Measurements from ENCODE around the gene ABO.
"Not testable (repeated sequence)": the region's sequence is repeated elsewhere in the genome, so short reads cannot be mapped to it uniquely, and the experiment has no call there.

ABO gene

DNA sequence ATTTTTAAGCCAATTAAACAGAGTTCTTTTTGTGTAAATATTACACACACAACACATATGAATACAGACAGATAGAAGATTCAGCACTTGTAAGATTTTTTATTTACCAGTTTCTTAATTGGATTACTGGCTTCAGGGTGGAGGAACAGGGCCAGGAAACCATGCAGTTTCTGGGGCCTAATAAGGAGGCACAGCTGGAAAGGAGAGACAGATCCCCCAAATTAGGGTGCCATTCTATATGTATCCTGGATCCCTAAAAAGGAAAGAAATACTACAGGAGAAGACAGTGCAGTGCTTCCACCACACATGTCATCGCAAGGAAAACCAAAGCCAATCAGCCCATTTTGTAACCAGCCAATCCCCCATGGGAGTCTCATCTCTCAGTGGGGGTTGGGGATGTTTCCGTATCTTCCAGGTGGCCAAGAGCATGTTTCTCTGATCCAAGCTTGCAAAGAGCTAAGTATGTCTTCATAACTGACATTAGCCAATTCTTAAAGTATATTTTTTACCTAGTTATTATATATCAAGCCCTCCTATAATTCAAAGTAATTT, 15.8 kb upstream of the ABO start:
- no peak for DNase-seq (ENCODE audit: low read depth)

- no peak for DNase-seq (ENCODE audit: low read depth)
These were observed 11.5 kb upstream of the ABO start for GRCh38 chr9:133286523-133286922.

GRCh38 chr9:133285252-133285775, 10.3 kb upstream of the ABO start:
- no peak for DNase-seq (ENCODE audit: low read depth)

- DNase-seq (ENCODE audit: low read depth), result no peak
These were observed 9.4 kb upstream of the ABO start for GRCh38 chr9:133284362-133284761.

GRCh38 chr9:133283255-133284032, 8.4 kb upstream of the ABO start:
- not testable (repeated sequence) for DNase-seq (ENCODE audit: low read depth)

- no peak for DNase-seq (ENCODE audit: low read depth)
These were observed 7.7 kb upstream of the ABO start for GRCh38 chr9:133282464-133283238.

DNA sequence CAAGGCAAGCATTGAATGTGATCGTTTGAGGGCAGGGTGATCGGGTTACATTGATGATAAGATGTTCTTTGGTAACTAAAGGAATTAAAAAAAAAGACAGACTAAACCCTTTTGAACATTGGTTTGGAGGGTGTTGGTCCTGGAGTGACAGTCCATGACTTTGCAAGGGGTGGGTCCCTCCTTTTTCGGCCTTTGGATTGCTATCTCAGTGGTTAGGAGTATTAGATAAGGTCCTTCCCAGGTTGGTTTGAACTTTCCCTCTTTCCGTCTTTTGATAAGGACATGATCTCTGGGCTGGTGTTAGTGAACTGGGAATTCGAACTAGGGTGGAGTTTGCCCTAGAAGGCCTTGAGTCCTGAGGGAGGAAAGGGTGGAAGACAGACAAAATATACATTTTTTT, 5.4 kb upstream of the ABO start:
- DNase-seq (ENCODE audit: low read depth), result no peak

DNA sequence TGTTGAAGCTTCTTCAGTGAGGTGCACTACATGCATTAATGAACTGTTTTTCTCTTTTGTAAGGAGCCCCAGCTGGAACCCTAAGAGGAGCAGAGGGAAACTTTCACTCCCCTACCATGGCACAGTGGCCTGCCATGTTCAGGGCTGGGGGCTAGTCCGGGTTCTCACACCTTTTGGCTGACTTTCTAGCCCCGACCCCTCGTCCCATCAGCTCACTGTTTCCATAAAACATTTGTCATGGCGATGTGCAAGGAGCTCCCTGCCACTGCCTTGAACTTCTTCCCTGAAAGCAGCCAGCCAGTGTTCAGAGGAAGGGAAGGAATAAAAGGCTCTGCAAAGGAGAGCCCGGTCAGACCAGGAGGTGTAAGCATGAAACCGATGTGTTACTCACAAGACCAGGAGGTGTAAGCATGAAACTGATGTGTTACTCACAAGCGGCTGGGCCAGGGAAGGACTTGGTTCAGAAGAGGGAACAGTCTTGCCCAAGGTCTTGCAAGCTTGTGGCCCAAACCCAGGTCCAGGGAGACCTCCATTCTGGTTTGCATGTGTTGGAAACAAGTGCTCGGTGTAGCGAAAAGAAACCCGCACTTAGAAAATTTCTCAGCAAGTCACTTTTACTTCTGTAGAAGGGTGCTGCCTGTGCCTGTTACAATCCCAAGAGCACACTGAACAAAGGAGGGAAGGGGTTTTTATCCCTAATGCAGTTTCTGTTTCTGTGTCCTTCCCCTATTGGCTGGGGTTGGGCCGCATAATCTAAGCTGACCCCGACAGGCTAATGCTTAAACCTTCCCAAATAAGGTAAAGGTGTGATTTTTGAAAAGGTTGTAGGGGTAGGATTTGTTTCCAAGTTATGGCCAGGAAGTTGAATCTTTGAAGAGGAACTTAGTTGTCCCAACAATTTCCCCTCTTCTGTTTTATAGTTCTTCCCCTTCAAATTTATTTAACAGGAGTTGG, 3.4 kb upstream of the ABO start:
- no peak for DNase-seq (ENCODE audit: low read depth)

DNA sequence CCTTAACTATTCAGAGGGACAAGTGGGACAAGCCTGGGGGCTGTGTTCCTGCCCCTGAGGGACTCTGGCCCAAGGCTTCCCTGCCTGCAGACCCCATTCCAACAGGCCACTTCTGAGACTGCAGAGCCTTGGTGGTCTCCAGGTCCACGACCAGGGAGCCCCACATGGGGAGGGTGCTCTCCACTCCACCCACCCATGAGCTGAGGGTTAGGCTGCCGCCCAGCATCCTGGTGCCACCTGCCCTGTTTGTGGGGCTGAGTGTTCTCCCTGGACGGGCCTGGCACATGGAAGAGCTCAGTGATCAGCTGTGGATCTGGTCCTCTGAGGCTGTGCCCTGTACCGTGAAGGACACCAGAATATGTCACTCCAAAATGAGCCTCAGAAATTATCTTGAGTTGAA, 2.5 kb upstream of the ABO start:
- no peak for DNase-seq (ENCODE audit: low read depth)

DNA sequence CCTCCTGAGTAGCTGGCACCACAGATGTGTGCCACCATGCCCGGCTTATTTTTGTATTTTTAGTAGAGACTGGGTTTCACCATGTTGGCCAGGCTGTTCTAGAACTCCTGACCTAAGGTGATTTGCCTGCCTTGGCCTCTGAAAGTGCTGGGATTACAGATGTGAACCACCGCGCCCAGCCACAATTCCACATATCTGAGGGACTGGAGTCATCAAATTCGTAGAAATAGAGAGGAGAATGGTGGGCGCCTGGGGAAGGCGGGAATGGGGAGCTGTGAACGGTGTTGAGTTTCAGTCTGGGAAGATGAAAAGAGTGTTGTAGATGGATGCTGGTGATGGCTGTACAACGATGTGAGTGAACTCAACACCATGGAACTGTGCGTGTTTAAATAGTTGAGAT, 1.9 kb upstream of the ABO start:
- no peak for DNase-seq (ENCODE audit: low read depth)

DNA sequence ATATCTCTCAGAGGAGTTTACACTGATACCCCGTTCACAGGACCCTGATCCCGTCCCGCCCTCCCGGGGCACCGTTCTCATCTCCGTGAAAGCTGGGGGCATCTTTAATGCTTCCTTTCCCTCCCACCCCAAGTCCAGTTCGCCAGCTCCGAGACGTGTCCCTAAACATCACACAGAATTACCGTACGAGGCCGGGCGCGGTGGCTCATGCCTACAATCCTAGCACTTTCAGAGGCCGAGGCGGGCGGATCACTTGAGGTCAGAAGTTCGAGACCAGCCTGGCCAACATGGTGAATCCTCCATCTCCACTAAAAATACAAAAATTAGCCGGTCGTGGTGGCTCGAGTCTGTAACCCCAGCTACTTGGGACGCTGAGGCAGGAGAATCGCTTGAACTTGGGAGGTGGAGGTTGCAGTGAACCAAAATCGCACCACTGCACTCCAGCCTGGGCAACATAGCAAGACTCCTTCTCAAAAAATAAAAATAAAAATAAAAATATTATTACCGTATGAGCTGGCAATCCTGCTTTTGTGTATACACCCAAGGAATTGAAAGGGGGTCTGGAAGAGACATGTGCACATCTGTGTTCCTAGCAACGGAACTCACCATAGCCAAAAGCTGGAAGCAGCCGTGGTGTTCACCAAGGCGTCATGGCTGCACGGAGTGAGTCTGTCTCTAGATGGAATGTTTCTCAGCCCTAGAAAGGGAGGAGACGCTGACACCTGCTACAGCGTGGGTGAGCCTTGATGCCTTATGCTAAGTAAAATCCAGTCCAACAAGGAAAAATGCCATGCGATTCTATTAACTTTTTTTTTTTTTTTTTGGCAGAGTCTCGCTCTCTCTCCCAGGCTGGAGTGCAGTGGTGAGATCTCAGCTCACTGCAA, 1.2 kb upstream of the ABO start:
- no peak for DNase-seq (ENCODE audit: low read depth)

DNA sequence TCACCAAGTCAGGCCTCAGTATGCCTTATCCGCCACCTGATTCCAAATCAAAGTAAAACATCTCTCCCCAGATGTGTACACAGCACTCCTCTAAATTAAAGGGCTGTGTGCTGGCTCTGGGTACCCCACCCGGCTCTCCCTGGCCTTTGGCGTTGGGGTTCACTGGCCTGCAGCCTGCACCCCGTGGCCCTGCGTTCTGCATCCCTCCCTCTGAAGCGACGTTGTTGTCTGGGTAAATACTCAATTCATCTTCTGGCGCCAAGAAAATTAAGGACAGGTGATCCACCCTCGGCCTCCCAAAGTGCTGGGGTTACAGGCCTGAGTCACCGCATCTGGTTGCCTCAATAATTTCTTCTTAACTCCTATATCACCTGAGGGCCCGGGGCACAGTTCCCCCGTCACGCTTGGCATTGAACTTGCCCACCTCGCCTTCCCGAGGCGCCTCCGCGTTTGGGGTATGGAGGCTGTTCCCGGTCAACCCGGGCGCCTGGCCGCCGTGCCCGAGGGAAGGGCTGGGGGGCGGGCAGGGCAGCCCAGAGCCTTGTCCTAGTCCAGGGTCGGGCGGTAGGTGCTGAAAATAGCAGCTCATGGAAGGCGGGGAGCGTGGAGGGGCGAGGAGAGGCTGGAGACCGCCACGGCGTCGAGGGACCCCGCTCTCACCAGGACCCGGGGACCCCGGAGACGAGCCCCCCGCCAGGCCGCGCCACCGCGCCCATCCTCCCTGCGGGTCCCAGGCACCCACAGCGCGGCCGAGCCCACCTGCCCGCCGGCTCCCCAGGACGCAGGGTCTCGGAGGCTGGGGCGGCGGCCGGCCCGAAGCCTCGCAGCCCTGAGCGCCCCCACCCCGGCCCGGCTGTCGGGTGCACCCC, 531 bp downstream of the ABO start:
- no peak for DNase-seq (ENCODE audit: low read depth)

- DNase-seq (ENCODE audit: low read depth), result no peak
These were observed 1.2 kb downstream of the ABO start for GRCh38 chr9:133273819-133274218.

DNA sequence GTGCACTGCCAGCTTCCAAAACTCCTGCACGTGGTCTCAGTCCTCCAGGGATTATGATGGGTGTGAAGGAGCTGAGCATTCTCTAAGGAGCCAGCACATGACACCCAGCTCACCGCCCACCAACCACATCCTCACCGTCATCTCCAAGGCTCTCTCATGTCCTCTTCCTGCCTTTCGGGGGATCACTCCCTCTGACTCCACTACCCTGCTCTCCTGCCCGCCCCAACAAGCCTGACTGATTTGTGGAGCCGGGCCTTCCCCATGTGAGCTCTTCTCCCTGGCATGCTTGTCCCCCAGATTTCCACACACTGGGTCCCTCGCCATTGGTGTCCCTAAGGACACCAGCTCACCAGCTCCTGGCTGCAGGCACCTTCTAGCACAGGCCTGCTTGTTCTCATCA, 1.9 kb downstream of the ABO start:
- DNase-seq (ENCODE audit: low read depth), result no peak

- no peak for DNase-seq (ENCODE audit: low read depth)
These were observed 5.3 kb downstream of the ABO start for GRCh38 chr9:133269537-133270362.

DNA sequence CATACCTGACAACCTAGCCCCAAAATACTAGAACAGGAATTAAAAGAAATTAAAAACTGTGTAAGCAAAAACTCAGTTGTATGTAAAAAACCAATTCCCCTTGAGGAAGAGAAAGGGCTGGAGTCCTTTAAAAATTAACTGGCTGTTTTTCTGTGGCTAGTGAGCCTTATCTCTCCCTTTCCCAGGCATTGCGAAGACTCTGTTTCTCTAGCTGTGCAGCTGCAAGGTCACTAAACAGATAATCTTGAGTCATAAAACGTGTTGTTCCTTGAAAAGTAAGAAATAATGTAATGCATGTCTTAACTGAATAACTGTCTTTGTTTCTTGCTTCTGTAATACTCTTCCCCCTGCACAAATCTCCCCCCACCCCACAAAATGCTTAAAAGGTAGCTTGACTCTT, 5.9 kb downstream of the ABO start:
- DNase-seq (ENCODE audit: low read depth), result not testable (repeated sequence)

- no peak for DNase-seq (ENCODE audit: low read depth)
These were observed 6.5 kb downstream of the ABO start for GRCh38 chr9:133268335-133269056.

- no peak for DNase-seq (ENCODE audit: low read depth)
These were observed 10.7 kb downstream of the ABO start for GRCh38 chr9:133264235-133264764.
